ENCODE measurements around the gene STK31.
A peak's percentile ranks its signal among the peaks of the same experiment; 100 is the strongest.

GRCh38 chr7:23863209-23863787 is 153.3 kb downstream of the STK31 start:
- TF ChIP-seq EZH2 (IDR thresholded peaks at IDR 0.05; ENCODE audit: low read length, missing control alignments) (no peak), CTCF (conservative IDR thresholded peaks at IDR 0.05 in 1 of 2, IDR thresholded peaks at IDR 0.05 in 1 of 2; ENCODE audit: low read depth in 1 of 2, low read length in 2 of 2) (peak; percentile 56 to 77)
